LoVo (cell line): ENCODE results near the gene YPEL1.
"Not testable (repeated sequence)": the region's sequence is repeated elsewhere in the genome, so short reads cannot be mapped to it uniquely, and the experiment has no call there.

Experiments
- DNase-seq: peaks from one replicate; pipeline ENCODE4 v3.0.0-alpha.2; 2016; ENCODE audit warnings: low spot score

The YPEL1 gene

DNA sequence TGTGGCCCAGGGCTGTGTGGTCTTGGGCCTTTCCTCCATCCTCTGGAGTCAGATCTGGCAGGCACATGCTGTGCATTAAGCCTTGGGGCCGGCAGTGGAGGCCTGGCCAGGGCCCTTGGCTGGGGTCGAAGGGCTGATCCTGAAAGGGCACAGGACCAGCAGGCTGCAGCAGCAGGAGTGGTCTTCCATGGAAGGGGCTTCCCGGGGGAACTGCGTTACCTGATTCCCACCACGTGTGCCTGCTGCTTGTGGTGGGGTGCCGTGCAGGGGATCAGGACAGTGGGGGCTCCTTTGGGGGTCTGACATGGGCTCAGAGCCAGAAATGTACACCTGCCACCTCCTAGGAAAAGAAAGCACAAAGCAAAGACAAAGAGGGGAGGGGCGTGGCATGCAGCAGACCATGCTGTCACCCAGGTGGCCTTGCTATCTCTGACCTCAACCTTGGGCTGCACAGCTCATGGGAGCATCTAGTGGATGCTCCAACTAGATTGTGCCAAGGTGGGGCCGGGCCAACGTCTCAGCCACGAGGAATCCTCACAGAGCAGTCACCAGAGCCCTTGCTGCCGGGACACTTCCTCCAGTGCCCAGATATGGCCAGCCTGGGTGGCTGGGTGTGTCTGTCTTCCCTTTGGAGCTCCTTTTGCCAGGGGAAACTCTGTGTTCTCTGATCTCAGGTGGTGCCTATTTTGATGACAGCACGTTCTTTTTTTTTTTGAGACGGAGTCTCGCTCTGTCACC, 17.9 kb upstream of the YPEL1 start:
- DNase-seq, result no peak

DNA sequence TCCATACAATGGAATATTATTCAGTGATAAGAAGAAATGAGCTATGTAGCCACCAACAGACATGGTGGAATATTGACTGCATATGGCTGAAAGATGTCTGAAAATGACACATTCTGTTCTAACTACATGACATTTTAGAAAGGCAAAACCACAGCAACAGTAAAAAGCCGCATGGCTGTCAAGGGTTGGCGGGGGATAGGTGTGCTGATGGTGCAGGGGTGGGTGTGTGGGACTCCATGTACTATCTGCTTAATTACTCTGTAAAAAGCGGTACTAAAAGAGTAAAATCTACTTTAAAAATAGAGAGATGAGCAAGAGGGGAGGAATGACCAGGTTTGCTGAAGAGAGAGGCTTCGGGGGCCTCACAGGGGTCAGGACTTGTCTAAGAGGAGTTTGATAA, 16.7 kb upstream of the YPEL1 start:
- DNase-seq, result no peak

DNA sequence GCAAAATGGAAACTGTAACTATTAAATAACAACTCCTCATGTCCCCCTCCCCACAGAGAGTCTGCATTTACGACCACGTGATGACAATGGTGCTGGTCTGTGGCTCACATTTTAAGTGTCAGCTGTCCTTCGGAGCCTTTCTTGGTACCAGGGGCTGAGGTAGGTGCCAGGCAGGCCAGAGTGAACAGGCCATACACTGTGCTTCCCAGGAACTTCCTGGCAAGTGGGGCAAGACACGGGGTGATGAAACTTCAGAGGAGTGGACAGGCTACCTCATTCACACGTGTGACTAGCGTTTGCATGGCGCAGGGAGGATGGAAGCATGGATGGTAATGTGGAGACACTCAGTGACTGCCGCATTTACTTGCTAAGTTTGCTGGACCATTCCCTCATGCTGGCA, 10.4 kb upstream of the YPEL1 start:
- DNase-seq, result no peak

DNA sequence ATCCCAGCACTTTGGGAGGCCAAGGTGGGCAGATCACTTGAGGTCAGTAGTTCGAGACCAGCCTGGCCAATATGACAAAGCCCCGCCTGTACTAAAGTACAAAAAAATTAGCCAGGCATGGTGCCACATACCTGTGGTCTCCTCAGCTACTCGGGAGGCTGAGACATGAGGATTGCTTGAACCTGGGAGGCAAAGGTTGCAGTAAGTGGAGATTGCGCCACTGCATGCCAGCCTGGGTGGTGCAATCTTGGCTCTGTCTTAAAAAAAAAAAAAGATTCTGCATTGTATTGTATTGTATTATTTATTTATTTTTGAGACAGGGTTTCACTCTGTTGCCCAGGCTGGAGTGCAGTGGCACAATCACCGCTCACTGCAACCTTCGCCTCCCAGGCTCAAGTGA, 9.3 kb upstream of the YPEL1 start:
- DNase-seq, result not testable (repeated sequence)

DNA sequence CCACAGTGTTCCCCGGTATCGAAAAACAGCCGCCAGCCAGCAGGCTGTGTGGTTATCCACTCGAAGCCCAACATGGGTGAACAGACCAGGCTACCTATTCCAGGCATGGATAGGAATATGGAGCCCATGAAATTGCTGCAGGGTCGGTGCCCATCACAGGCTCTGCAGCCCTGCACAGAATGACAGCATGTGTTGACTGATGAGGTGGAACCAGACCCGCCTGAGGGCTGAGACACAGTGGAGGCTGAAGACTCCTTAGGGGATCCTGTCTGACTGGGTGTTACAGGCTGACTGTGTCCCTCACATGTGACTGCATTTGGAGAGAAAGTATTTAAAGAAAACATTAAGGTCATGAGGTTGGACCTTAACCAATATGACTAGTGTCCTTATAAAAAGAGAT, 6.2 kb upstream of the YPEL1 start:
- DNase-seq, result no peak

DNA sequence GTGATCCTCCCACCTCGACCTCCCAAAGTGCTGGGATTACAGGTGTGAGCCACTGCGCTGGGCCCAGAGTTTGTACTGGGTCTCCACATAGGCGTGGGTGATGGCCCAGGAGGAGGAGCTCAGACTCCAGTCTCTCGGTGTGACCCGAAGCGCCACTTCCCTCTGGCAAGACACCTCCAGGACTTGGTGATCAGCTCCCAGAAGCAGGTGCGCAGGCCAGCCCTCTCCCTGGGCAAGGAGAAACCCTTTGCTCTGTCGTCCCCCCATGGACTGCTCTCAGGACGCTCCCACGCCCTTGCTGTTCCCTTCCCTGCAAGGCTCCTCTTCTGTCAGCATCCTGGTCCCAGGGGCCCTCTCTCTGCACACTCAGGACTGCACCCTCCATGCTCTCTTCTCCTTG, 5.5 kb upstream of the YPEL1 start:
- no peak for DNase-seq

DNA sequence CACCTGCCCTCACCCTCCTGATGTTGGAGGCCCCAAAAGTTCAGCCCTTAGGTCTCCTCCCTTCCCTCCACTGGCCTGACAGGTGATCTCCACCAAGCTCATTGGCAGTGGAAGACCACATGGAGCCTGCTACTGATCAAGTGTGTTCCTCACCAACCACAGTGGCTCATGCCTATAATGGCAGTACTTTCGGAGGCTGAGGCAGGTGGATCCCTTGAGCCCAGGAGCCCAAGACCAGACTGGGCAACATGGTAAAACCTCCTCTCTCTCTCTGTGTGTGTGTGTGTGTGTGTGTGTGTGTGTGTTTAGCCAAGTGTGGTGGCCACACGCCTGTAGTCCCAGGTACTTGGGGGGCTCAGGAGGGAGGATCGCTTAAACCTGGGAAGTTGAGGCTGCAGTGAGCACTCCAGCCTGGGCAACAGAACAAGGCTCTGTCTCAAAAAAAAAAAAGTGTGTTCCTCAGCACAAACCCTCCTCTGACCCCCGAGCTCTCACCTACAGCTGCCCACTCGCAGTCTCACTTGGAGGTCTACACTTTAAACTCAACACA, 4.3 kb upstream of the YPEL1 start:
- DNase-seq, result no peak

DNA sequence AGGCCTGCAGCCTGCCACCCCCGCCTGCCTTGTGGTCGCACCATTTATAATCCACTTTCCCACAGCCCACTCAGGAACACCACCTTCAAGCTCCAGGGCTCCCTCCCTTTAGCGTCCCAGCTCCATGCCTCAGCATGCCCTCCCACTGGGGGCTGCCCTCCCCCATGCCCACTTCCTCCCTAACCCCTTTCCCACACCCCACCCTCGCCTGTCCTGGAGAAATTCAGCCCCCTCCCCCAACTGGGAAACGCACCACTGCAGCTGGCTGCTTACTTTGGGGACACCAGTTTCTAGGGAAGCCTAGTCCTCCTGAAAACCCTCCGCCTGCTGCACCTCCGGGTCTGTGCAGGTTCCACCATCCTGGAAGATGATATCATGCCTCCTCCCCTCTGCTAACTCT, 3.4 kb upstream of the YPEL1 start:
- no peak for DNase-seq

DNA sequence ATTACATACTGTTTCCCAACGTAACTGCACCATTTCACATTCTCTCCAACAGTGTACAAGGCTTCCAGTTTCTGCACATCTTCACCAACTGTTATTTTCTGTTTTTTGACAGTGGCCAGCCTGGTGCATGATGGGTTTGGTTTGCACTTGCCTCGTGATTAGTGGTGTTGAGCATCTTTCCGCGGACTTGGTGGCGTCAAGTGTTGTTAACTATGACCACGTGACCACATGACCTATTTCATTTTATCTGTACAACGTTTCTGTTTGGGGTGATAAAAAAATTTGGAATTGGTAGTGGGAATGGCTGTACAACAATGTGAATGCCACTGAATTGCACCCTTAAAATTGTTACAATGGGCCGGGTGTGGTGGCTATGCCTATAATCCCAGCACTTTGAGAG, 2.5 kb upstream of the YPEL1 start:
- DNase-seq, result no peak

DNA sequence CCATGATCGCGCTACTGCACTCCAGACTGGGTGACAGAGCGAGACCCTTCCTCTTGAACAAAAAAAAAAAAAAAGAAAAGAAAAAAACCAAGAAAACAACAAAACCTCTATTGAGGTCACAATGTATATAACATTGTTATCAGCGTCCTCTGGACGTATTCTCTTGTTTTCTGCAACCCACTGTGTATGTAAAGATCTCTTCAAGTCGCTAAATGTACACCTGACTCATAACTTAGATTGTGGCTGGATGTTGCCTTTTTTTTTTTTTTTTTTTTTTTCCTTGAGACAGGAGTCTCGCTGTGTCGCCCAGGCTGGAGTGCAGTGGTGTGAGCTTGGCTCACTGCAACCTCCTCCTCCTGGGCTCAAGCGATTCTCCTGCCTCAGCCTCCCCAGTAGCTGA, 1.4 kb upstream of the YPEL1 start:
- no peak for DNase-seq

DNA sequence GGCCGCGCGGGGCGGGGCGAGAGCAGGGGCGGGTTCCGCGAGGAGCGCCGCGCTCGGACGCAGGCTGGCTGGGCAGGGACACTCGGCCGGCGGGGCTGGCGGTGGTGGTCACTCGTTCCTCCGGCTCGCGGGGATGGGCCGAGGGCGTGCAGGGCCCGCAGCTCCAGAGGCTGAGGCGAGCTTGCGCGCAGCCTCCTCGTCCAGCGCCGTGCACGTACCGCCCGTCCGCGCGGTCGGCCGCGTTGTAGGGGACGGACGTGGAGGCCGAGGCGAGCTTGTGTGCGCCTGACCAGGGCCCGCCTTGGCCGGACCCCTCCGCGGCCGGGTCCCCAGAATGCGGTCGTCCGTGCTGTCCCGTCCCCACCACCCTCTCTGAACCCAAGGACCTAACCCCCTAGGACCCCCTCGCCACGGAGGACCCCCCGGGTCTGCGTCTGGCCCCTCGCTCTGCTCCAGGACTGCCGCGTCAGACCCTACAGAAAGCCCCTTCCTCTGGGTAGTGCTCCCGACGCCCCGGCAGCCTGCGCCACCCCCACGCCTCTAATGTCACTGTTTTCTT, 569 bp upstream of the YPEL1 start:
- no peak for DNase-seq

DNA sequence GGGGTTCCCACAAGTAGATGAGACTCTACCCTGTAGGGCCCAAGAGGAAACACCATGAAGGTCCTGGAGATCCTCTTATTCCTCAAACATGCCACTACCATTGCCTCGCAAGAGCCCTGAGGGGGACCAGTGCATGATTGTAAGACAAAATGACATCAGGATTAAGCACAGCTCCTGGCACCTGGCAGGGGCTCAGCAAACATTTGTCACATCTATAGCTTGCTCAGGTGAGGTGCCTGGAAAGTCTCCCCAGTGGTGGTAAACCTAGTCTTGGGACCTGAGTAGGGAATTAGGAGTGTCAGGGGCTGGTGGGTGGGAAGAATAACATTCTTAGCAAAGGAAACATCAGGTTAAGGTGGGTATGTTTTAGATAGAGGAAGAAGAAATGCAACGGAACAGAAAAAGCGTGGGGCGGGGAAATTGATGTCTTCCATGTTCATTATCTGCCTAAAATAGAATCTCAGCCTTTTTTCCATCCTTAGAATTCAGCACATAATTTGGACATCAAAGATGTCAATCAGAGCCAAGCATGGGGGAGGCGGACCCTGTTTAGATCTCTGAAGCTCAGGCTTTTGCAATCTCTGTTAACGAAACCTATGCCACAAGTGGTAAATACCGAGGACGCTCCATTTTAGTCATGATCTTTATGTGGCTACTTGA, 924 bp downstream of the YPEL1 start:
- no peak for DNase-seq

DNA sequence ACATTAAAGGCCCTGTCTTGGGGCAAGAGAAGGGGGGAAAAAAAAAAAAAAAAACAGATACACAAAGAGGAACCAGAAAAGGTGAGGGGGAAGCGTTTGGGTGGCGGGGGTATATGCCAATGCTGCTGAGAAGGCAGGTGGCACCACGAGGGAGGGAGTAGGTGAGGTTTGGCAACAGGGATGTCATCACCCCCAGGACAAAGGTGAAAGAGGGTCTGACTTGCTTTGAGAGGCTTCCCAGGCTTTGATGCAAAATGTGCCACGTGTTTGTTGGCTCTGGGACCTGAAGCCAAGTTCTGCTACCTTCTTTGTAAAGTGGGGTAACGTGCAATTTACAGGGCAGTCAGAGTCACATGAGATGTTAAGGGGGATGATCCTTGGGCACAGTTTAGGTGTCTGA, 4.1 kb downstream of the YPEL1 start:
- no peak for DNase-seq

DNA sequence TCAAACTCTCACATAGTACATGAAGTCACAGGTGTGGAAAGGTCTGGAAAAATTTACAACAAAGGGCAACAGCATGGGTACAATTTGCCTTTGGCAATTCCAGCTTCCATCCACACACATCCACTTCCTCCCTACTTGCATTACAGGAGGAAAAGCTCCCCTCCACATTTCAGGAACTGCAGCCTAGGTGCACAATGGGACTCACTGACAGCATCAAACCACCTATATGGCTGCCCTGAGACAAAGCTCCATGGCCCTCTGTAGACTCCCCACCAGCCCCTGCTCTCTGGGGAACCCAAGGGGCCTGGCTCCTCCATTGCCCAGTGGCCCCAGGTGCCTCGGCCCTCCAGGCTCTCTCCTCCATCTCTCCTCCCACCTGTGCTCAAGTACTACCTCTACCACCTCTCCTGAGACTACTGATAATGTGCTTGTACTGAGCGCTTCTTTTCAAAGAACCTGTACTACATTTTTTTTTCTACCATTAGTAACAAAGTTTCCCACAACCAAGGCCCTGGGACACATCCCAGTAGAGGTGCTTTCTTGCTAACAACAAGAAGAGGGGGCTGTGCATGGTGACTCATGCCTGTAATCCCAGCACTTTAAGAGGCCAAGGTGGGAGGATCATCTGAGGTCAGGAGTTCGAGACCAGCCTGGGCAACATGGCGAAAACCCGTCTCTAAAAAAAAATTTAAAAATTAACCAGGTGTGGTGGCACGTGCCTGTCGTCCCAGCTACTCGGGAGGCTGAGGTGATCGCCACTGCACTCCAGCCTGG, 4.9 kb downstream of the YPEL1 start:
- no peak for DNase-seq

DNA sequence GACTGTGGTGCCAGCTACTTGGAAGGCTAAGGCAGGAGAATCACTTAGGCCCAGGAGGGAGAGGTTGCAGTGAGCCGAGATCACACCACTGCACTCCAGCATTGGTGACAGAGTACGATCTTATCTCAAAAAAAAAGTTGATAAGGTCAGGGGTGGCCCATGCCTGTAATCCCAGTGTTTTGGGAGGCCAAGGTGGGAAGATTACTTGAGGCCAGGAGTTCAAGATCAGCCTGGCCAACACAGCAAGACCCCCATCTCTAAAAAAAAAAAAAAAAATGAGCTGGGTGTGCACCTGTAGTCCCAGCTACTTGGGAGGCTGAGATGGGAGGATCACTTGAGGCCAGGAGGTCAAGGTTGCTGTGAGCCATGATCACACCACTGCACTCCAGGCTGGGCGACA, 6.4 kb downstream of the YPEL1 start:
- not testable (repeated sequence) for DNase-seq

DNA sequence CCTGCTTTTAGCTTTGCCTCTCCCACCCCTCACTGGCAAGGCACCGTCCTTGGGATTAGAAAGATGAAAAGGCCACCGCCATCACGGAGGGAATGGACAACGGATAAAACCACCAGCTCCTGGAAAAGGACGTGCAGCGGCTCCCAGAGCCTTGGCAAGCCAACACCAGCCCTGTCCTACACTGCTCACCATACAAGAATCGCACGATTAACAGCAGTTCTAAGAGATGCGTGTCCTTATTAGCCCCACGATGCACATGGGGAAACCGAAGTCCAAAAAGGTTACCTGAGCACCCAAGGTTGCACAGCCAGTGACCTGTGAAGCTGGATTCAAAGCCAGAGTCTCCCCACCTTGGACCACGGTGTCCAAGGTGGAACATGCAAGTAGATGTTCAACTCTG, 7.3 kb downstream of the YPEL1 start:
- DNase-seq, result no peak

DNA sequence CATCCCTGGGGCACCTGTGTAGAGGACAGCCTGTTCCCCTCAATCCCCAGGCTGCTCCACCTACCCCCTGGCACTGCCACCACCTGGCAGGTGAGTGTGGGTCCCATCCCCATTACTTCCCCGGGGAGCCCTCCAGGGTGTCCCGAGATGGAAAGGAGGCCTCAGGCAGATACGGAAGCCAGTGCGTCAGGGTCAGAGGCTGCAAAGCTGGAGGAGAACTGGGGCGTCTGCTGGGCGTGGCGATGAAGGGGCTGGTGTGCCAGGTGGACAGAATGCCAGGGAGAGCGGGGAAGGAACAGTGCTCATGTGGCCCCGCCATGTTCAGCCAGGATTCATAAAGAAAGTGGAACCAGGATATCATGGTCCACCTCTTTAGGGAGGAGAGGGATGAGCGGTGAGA, 7.8 kb downstream of the YPEL1 start:
- no peak for DNase-seq

DNA sequence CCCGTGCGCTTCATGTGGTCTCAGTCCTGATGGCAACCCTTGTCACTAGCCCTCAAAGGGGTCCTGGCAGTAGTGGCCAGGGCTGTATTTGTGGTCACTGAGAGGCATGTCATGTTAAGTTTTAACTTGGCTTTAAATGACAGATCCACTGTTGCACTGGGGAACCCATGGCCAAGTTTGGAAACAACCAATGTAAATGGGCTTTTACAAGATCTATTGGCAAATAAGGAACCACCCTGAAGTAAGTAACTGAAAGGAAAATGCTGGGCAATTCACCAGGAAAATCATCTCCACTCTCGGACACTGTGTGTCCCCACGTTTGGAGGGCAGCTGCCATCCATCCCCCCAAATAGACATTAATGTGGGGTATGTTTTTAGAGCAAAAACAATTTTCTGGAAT, 8.4 kb downstream of the YPEL1 start:
- no peak for DNase-seq

DNA sequence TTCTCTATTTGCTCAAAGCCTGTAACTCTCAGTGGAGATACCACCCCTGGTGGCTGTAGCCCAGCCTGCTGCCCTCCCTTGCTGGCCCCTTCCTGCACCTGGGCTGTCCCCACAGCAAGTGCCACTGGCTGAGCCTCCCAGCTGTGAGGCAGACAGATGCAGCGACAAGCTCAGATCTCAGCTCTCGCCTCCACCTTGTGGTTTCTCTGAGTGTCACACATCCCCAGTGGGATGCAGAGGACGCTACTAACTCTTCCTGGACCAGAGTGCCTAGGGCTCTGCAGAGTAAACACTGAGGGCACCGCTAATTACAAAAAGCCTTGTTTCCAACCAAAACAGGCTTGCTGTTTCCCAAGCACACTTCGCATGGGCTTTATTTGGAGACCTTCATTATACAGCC, 8.9 kb downstream of the YPEL1 start:
- DNase-seq, result no peak

DNA sequence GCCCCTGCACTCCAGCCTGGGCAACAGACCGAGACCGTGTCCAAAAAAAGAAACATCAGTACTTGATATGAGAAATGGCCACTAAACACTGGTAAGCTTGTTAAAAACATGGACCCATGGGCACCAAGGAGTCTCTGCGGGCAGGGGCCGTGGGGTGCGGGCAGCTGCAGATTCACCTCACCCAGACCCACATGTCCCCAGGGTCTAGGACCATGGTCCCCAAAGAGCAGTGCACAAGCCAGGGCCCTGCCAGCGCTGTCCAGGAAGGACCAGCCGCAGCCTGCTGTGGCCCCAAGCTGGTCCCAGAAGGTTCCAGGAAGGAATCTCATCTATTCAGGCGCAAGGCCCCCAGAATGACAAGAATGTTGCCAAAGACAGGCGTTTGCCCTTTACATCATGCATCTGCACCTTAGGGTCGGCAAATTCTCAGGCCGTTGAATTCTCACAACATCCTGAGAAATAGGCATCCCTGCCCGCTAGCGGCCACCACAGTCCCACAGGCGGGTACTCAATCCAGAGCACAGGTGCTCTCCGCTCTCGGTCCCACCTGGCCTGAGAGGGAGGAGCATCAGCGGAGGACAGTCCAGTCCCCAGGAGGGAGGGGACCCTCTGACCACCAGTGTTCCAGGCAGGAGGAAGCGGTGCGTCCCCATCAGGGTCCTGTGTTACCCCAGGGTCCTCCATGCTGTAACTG, 9.5 kb downstream of the YPEL1 start:
- DNase-seq, result no peak

DNA sequence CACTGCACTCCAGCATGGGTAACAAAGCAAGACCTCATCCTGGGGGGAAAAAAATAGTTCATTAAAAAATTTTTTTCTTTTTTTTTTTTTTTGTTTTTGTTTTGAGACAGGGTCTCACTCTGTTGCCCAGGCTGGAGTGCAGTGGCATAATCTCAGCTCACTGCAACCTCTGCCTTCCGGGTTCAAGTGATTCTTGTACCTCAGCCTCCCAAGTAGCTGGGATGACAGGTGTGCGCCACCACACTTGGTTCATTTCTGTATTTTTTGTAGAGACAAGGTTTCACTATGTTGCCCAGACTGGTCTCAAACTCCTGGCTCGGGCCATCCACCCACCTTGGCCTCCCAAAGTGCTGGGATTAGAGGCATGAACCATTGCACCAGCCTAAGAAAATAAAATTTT, 11.1 kb downstream of the YPEL1 start:
- not testable (repeated sequence) for DNase-seq
